ENCODE data around the gene CD53. TPM values are rescaled to one million over a fixed set of nuclear protein-coding genes. Genes with fewer than 3 reads are reported as not detected.

CD53 gene
- total and polyA plus RNA-seq, 9 of the 15 experiments (the other 6 are each of a cell fraction or from before 2014, with no cell fraction given) = 63.5 to 220 (median 131) TPM

DNA sequence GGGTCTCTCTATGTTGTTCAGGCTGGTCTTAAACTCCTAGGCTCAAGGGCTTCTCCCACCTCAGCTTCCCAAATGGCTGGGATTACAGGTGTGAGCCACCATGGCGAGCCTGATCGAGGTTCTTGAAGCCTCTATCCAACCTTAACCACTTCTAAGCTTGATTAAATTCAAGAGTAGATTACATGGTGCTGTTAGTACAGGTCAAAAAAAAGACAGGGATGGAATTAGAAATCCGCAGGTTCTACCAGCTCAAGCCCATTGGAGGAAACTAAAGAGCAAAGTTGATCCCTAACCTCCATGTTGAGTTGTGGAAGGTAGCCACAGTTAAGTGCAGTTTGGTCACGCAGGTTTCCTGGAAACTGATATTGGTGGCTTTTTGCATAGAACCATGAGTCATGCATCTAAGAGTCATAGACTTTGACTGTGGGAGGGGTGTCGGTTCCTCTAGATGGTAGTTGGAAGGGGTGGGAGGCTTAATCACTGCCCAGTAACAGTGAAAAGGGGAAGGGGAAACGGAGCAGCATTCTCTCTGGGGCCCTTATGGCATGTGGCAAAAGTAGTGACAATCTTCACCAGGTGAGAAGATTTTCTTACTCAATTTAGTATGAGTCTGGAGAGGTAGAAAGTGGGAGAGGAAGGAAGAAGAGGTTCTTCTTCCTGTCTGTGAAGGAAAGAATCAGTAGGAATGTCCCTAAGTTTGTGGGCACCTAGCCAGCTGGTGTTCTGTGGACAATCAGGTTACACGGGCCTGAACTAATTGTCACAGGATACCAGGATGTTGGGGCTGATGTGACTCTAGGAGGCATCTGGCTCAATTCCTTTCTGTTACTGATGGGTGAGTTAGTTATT, 7.0 kb downstream of the CD53 start:
- Histone ChIP-seq H3K27me3 (ENCODE audit: control insufficient read depth in 2 of 2, insufficient read depth in 2 of 2, low read length in 2 of 2) (no peaks in the 10 kb centered on the region), H3K36me3 (ENCODE audit: control insufficient read depth, insufficient read depth, low read length) (peaks cover 8% of the 10 kb centered on the region; the same call in 2 of the 3 replicates), H3K27ac (ENCODE audit: extremely low read depth, low read depth, low read length) (peak overlapping the region; percentile 93), H3K9ac (ENCODE audit: insufficient read depth in 1 of 2, low read depth in 2 of 2, low read length in 2 of 2) (peak overlapping the region in 1 of 2 experiments; percentile 64; a peak in 3 of 4 replicates), H3K9me3 (replicated peaks; ENCODE audit: control insufficient read depth, insufficient read depth, low read depth, low read length) (no peaks in the 10 kb centered on the region), H3K4me2 (ENCODE audit: insufficient read depth, low read length) (peak overlapping the region; percentile 76), H3K9me1 (ENCODE audit: control insufficient read depth, insufficient read depth, low read length) (no peaks in the 10 kb centered on the region), H3K4me3 (peak overlapping the region; percentile 5; the same call in 1 of the 2 replicates), H3K4me1 (replicated peaks in 1 of 2; ENCODE audit: control insufficient read depth in 2 of 2, insufficient read depth in 2 of 2, low read length in 2 of 2) (peaks cover 6 to 61% of the 10 kb centered on the region in 2 experiments; a peak in 4 of 5 replicates), H2AFZ (ENCODE audit: low read depth, low read length) (peak overlapping the region; percentile 87), H3K79me2 (ENCODE audit: control insufficient read depth, insufficient read depth, low read length) (peaks cover 94% of the 10 kb centered on the region), H4K20me1 (replicated peaks; ENCODE audit: control insufficient read depth, insufficient read depth, low read length) (no peaks in the 10 kb centered on the region)
- intact Hi-C loops (cut with micrococcal nuclease) = loop anchor here (2.0 kb wide), 1 partner anchor 83 kb away; the partner anchor contains the start of gene LRIF1
- in situ Hi-C loops (cut with MboI) = no loop called here
- ATAC-seq = peak; percentile 87
- CTCF ChIA-PET (ENCODE audit: low intra/inter-chr PET ratio) = no interaction called here
- FAIRE-seq = peak; percentile 97
- peak; percentile 58 to 95 (median 76) for DNase-seq (ENCODE audit: extremely low read depth in 1 of 4, low spot score in 3 of 4)
- BruUV-seq (replicated peaks) = TSS peak; percentile 96
- POLR2A ChIA-PET = interaction anchor here (1.4 to 2.4 kb wide), 2 partner anchors 11 to 18 kb away, joined by 3 to 11 read pairs; no protein-coding TSS in a partner anchor
- 6% methylated on average over 7 of the region's 7 CpGs for WGBS (ENCODE audit: insufficient coverage, low coverage, missing lambda C conversion rate)
- TF ChIP-seq ZNF77 (CRISPR knock-in tag; IDR thresholded peaks at IDR 0.05) (no peak), HEY1 (CRISPR knock-in tag; IDR thresholded peaks at IDR 0.05; ENCODE audit: borderline replicate concordance) (no peak), SREBF1 (IDR thresholded peaks at IDR 0.05; ENCODE audit: borderline replicate concordance, low read depth, low read length) (no peak), NCOA4 (IDR thresholded peaks at IDR 0.05; ENCODE audit: partially characterized antibody) (no peak), BRF2 (IDR thresholded peaks at IDR 0.05; ENCODE audit: borderline replicate concordance, insufficient read depth, insufficient read length) (no peak), ADNP (tag; IDR thresholded peaks at IDR 0.05) (no peak), FUS (optimal IDR thresholded peaks at IDR 0.05; ENCODE audit: low read depth, low read length) (no peak), ZNF12 (CRISPR knock-in tag; IDR thresholded peaks at IDR 0.05) (no peak), IRF2 (CRISPR knock-in tag; IDR thresholded peaks at IDR 0.05) (no peak), SNAPC5 (CRISPR knock-in tag; IDR thresholded peaks at IDR 0.05) (no peak), ZNF830 (CRISPR knock-in tag; IDR thresholded peaks at IDR 0.05) (0 out of 2 replicates have a peak, but pooled peaks have one; percentile 19), FOSL1 (tag; conservative IDR thresholded peaks at IDR 0.05) (peak; percentile 95), ZNF146 (CRISPR knock-in tag; IDR thresholded peaks at IDR 0.05; ENCODE audit: unreplicated experiment) (no peak), NR2F6 (CRISPR knock-in tag; IDR thresholded peaks at IDR 0.05) (no peak), HDAC6 (IDR thresholded peaks at IDR 0.05; ENCODE audit: low read depth, low read length) (no peak), HNRNPK (IDR thresholded peaks at IDR 0.05; ENCODE audit: low read depth, low read length, poor library complexity, severe bottlenecking) (no peak)
- TF ChIP-seq, protein P1, sequence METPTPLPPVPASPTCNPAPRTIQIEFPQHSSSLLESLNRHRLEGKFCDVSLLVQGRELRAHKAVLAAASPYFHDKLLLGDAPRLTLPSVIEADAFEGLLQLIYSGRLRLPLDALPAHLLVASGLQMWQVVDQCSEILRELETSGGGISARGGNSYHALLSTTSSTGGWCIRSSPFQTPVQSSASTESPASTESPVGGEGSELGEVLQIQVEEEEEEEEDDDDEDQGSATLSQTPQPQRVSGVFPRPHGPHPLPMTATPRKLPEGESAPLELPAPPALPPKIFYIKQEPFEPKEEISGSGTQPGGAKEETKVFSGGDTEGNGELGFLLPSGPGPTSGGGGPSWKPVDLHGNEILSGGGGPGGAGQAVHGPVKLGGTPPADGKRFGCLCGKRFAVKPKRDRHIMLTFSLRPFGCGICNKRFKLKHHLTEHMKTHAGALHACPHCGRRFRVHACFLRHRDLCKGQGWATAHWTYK (CRISPR knock-in tag; IDR thresholded peaks at IDR 0.05) = peak; percentile 87
- TF ChIP-seq, protein P2, sequence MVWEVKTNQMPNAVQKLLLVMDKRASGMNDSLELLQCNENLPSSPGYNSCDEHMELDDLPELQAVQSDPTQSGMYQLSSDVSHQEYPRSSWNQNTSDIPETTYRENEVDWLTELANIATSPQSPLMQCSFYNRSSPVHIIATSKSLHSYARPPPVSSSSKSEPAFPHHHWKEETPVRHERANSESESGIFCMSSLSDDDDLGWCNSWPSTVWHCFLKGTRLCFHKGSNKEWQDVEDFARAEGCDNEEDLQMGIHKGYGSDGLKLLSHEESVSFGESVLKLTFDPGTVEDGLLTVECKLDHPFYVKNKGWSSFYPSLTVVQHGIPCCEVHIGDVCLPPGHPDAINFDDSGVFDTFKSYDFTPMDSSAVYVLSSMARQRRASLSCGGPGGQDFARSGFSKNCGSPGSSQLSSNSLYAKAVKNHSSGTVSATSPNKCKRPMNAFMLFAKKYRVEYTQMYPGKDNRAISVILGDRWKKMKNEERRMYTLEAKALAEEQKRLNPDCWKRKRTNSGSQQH (CRISPR knock-in tag; IDR thresholded peaks at IDR 0.05) = 0 out of 2 replicates have a peak, but pooled peaks have one; percentile 42

Measured in K562 (cell line).